HG03025 (cell line): ENCODE data around the gene CUBN.
"Not testable (repeated sequence)": the region's sequence is repeated elsewhere in the genome, so short reads cannot be mapped to it uniquely, and the experiment has no call there.

Experiments
- ATAC-seq: cut with Tn5 transposase; IDR thresholded peaks from one replicate; pipeline ENCODE4 v1.9.1; 2021; ENCODE audit warnings: mild to moderate bottlenecking, moderate library complexity; ENCODE audit not compliant: unreplicated experiment, low FRiP score

CUBN gene

DNA sequence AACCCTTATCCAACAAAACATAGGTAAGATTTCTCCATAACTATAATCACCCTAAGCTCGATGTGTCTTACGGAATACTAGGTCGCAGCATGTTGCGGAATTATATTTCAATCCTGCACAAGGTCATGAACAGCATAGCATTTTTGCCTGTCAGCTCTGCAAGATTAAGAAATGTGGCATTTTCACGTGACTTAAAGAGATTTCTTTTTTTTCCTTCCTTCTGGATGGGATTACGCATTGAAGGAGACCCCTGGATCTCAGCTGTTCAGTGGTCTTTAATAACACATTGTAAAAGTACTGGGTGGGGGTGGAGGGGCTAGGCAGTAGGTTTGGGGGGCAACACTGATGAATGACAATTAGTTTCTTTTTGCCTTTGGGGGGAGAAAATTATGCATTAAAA lies 106.7 kb downstream of the CUBN start:
- no peak for ATAC-seq

DNA sequence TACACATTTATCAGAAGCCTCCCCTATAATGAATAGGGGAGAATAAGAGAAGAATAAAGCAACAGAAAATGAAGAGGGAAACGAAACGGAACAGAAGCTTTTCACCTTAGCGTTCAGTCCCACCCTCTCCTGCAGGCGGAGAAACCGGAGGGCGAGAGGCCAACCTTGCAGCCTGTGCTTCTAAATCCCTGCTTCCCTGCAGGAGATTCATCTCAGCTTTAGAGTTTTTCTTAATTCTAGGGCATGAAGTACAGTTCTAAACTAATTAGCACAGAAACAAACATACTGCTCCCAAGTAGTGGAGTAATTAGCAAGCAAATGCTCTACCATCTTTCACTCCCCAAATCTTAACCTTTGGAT lies 107.2 kb downstream of the CUBN start:
- no peak for ATAC-seq

DNA sequence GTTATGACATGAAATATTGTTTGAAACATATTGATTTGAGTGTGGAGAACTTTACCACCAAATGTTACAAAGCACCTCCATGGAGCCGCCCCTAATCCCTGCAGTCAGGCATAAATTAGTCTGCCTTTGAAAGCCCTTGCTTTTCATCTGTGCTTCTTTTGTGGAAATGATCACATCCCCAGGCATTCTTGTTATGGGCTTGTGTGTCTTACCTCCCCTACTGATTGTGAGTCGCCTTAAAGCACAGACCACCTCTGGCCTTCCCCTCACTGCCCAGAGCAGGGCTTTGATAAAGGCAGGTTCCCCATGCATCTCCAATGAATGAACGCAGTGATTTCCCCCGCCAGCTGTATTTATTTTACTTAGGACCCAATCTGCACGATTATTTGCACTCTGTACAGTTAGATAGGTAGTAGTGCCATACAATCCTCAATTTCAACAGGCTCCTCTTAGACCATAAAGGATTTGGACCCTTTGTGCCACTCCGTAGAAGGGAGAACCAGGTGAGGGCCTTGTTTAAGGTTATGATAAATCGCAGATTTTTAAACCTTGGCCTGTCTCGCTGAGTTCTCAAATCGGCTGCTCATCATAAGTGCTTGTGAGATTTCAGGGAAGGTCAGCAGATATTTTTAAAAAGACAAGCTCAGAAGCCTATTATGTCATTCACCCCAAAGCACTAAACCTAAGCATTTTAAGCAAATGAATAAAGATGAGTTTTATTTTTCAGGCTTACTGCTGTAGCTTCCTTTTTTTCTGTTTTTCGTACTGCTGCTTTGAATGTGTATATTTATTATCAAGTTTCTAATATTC lies 107.8 kb downstream of the CUBN start:
- no peak for ATAC-seq

DNA sequence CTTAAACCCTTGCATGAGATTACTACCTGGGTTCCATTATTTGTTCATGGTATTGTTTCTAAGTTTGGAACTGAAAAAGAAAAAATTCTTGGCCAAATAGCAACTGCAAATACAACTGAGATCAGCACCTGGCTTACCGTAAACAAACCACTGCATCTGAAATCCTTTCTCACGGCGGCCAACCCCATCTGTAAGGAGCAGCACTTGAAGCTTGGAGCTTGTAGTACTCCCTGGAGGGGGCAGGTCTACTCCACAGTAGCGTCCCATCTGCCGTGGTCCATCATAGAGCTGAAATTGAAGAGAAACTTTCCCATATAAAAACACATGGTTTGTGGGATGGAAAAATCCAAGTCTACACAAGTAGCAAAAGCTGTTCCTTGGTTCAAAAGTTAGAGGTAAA lies 109.9 kb downstream of the CUBN start:
- no peak for ATAC-seq

DNA sequence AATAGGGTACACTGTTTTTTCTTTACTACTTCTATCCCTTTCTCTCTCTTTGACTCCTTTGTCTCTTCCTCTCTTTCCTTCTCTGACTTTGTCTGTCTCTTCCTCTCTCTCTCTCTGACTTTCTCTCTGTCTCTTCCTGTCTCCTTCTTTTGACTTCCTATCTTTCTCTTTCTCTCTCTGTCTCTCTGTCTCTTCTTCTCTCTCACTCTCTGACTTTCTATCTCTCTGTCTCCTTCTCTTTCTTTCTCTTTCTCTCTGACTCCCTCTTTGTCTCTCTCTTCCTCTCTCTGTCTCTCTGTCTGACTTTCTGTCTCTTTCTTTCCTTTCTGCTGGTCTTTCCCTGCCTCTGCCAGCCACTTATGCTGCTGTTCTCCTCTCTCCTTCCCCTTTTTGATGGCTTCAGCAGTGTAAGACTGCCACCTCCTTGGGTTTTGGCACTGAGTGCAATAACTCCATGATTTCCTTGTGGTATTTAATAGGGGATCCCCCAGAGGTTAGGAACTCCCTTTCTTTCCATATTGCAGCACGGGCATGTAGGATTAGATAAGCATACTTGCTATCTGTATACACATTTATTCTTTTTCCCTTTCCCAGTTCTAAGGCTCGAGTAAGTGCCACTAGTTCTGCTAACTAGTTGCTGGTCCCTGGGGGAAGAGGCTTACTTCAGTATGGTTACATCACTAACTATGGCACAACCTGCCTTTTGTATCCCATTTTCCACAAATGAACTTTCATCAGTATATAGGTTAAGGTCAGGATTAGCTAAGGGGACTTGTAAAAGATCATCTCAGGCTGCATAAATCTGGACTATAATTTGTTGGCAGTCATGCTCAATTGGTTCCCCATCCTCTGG lies 116.3 kb downstream of the CUBN start:
- ATAC-seq = not testable (repeated sequence)

DNA sequence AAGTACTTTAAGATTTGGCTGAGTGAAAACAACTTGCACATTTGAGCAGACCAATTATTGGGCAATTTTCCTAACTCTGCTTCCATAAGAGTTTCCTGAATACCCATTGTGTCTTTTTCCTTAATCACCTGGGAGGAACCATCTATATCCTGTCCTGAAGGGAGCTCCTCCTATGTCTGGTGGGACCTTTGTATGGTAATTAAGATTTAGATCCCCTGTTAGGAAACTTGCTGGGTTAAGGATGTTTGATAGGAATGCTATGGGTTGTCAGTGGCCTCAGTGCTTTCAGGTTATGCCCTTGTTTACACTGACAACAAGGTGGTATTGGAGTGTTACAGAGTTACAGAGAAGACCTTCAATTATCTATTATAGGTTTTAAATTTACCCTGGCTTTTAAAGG lies 116.9 kb downstream of the CUBN start:
- ATAC-seq = not testable (repeated sequence)

DNA sequence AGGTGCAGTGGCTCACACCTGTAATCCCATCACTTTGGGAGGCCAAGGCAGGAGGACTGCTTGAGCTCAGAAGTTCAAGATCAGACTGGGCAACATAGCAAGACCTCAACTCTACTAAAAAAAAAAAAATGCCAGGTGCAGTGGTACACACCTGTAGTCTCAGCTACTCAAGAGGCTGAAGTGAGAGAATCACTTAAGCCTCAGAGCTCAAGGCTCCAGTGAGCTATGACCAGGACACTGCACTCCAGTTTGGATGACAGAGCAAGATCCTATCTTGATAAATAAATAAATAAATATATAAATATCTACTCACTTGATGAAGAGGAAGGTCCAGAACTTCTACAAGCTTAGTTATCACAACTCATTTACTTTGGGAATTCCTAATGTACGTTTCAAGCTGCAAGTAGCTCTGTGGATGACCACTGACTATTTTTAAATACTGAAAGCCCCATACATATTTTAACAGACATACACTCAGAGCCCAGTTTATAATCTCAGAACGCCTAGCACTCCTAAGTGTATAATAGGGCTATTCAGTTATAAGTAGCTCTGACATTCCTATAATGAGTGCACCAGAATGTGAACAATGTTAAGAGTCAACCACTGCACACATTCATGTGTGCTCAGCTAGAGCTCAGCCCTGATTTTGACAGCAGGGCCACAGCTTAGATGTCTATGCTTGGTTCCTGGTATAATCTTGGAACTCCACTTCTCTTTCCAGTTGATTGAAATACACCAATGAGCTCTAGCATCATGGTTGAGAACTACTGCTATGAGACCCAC lies 119.1 kb downstream of the CUBN start:
- no peak for ATAC-seq

DNA sequence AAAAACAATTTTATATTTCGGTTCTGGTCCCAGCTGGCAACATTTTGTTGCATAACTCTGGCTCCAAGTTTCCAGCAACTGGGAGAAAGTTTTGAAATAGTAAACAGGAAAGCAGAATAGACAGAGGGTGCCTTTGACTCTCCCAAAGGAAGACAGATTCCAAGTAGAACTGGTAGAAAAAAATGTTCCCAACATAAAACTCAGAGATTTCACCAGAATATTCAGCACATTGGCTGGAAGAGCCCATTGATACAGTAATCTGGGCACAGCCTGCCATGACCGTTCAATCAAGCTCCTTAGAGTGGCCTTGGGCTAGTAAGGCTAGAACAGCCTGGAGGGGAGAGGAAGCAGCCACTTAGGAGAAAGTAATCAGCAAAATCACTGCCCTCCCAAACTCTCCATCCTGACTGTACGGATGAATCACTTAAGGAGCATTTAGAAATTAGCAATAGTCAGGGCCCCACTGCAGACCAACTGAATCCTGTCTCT lies 120.4 kb downstream of the CUBN start:
- no peak for ATAC-seq

DNA sequence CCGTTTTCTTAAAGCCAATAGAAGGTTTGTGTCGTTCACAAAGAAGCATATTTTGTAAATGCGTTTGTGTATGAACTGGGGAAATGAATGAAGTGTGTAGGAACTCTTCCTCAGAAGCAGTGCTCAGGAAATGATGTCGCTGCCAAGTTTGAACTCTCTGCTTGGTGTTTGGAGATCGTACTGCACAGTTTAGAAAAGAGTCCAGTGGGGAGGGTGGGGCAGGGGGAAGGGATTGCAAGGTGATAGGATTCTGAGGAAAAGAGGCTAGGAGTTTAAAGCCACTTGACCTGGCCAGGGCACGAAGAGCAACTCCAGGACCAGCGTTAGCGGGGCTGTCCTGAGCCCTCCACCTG lies 122.2 kb downstream of the CUBN start:
- ATAC-seq = no peak

DNA sequence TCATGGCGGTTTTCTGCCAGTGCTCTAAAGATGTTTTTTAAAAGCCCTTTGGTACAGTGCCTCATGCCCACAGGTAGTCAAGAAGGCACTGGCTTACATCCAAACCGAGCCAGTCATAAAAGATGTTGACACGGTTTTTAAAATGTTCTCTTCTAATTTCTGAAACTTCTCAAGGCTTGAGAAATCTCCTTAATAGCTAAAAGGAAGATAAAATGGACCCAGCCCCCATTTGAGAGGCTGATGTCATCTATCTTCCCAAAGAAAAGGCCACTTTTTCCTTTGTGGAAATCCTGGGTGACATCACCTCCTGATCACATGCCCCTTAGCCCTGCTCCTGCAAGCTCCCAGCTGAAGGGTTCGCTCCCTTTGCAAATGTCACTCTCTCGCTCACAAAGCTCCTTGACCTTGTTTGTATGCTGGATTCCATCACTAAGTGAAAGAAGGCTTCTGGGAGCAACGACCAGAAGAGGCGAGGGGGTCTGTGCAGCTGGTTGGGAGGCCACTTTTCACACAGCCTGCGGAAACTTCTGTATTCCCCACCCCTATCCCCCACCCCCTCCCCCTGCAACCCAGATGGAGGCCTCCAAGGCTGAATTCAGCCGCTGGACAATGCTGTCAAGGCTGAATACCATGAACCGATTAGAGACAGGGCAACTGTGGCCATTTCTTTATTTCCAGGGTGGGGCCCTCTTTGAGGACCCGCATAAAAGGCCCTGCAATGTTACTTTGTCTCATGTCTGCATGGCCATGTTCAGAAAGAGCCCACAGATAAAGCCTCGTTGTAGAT lies 122.8 kb downstream of the CUBN start:
- ATAC-seq = no peak

DNA sequence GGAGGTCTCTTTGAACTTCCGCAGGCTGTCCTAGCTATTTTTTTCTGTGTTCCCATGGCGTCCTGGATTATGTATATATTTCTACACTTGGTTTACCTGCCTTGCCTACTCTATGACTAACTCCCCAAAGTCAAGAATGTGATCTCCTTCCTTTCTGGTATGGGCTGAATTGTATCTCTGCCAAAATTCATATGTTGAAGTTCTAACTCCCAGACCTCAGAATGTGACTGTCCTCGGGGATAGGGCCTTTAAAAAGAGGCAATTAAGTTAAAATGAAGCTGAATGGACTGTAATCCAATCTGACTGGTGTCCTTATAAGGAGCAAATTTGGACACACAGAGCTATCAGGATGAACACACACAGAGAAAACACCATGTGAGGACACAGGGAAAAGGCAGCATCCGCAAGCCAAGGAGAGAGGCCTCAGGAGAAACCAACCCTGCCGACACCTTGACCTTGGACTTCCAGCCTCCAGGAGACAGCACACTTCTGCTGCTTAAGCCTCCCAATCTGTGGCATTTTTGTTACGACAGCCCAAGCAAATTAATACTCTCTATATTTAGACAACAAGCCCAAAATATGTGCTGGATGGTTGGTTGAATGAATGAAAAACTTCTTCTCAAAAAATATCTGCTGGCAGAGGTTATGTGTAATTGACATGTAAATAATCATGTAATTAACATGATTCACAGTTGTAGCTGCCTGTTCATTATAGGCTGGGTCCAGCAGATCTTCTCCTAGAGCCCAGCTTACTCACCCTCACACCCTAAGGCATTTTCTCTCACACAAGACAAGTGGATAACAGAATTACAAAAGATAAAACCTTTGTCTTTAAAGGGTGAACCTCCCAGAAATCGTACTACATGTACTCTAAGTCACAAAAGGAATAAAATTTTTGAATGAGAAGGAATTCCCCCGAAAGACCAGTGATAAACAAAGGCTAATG lies 123.7 kb downstream of the CUBN start:
- ATAC-seq = no peak

DNA sequence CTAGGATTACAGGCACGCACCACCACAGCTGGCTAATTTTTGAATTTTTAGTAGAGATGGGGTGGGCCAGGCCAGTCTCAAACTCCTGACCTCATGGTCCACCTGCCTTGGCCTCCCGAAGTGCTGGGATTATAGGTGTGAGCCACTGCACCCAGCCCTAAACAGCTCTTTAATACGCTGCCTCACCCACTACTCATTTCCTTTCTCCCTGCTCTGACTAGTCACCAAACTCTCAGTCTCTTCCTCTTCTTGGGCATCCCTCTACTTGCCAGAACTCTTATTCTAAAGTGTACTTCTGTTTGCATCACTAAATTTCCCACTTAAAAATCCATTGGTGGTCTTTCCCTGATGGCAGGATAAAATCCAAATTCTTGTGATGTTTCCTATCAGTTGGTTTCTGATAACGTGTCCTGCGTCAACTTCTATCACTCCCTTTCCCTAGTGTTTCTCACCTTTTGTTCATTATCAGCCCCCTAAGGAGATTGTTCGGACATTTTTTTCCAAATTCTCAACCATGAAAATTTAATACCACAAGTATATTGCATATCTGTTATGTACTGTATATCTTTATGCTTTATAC lies 124.7 kb downstream of the CUBN start:
- ATAC-seq = no peak

DNA sequence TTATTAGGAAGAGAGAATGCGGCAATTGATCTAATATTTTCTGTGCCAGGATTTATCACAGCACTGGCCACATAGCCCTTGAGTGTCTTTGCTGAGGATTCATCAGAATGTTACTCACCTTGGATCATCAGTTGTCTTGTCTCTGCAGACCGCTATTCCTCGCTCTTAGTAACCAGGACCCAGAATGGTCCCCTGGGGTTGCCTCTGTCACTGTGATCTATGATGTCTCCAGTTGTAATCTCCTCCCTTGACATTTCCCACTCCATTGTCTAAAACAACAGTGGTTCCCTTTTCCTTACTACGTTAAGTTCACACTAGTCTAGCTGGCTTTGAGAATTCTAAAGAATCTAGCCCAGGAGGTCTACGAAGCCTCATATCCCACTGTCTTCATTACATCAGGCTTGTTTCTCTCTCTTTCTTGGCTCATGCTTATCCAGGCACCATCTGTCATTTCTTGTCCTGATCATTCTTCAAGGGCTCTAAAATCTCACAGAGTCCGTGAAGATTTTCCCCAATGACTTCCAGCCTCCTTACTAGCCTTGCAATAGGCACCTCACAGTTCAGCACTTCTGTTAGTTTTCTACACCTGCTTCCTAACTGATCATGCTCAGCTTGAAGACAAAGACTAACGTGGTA lies 125.8 kb downstream of the CUBN start:
- no peak for ATAC-seq

DNA sequence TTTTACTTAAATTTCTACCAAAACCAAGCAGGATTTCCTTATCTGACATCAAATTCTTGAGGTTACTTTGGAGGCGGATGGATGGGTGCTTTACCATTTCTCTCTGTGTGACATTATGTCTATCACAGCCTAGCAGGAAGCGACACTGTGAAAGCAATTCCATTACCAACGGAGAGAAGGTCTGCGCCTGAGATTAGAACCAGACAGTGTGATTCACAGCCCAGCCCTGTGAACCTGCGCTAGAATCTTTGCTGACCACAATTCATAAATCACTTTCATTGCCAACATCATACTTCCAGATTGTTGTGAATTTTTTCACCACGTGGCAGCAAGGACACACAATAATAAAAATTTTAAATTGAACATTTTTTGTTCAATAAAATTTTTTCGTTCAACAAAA lies 126.5 kb downstream of the CUBN start:
- no peak for ATAC-seq

DNA sequence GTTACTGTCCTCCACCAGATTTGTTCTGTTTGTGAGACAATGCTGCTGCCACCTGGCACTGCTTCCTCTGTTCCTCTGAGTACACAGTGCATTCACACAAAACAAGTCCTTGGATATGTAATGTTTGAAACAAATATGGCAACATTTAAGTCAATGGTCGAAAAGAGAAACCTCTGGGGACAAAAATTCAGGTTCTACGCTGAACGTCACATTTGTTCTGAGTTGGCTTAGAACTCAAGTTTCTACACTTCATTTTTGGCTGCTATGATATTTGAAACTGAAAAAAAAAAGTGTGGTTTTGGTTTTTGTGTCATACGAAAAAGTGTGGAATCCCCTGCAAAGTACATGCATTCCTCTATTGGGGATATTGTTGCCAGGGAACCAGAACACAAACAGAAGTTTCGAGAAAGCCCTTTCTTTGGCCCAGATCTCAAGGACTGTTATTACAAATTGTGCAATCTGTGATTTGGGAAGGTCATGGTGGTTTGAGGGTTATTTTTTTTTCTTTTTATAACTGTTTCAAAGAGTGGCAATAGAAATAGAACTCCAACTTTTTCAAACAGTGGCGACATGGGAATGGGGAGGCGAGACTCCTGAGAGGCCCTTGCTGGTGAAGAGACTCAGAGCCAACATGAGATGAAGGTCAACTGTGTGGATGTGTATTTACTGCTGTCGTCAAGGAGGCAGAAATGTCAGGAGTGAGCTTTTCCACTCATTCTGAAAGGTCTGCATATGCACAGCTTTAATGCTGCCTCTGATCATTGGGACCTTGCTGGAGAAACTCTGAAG lies 127.5 kb downstream of the CUBN start:
- ATAC-seq = no peak

DNA sequence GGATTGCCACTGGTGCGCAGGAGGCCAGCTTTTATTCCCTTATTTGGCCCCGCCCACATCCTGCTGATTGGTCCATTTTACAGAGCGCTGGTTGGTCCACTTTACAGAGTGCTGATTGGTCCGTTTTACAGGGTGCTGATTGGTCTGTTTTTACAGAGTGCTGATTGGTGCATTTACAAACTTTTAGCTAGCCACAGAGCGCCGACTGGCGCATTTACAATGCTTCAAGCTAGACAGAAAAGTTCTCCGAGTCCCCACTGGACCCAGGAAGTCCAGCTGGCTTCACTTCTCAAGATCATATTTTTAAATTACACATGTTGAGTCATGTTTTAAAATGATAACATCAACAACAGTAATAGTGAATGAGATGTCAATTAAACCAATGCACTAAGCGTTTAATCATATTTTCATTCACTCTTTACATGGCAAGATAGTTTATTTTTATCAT lies 128.3 kb downstream of the CUBN start:
- ATAC-seq = no peak

DNA sequence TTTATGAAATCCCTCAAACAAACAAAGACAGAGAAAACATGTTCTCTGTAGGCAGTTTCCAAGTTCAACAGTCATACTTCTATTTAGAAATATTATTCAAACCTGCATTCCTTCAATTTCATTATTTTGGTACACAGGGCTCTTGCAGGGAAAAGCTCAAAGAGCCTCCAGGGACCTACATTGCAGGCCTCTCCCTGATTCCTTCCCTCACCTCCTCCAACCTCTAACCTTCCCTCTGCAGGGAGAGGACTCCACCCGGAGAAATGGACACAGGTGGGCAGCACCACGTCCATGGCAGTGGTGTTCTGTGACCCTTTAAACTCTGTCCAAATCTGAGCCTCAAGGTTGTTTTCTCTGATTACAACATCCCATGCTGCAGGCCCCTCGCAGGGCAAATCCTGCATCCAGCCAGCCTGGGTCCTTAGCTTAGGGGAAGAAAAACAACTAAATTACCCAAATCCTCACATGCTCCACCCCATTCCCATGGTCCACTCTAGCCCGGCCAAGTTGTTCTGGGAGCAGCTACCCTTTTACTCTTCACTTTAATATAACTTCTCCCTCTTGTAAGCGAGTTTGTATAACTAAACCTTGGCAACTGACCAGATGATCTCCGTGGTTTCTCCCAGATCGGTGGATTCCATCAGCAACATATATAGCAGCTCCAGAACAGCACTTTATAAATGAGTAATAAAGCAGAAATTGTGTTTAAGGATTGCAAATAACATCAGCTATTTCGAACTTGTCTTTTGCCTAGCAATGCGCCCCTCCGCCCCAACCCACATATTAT lies 129.8 kb downstream of the CUBN start:
- no peak for ATAC-seq
